ENCODE measurements around the gene UHRF1. TPM values are rescaled to one million over a fixed set of nuclear protein-coding genes. Genes with fewer than 3 reads are reported as not detected.

UHRF1 gene
- polyA plus RNA-seq, 1 of the 3 experiments (the other 2 are of a cell fraction), result 43.4 TPM

DNA sequence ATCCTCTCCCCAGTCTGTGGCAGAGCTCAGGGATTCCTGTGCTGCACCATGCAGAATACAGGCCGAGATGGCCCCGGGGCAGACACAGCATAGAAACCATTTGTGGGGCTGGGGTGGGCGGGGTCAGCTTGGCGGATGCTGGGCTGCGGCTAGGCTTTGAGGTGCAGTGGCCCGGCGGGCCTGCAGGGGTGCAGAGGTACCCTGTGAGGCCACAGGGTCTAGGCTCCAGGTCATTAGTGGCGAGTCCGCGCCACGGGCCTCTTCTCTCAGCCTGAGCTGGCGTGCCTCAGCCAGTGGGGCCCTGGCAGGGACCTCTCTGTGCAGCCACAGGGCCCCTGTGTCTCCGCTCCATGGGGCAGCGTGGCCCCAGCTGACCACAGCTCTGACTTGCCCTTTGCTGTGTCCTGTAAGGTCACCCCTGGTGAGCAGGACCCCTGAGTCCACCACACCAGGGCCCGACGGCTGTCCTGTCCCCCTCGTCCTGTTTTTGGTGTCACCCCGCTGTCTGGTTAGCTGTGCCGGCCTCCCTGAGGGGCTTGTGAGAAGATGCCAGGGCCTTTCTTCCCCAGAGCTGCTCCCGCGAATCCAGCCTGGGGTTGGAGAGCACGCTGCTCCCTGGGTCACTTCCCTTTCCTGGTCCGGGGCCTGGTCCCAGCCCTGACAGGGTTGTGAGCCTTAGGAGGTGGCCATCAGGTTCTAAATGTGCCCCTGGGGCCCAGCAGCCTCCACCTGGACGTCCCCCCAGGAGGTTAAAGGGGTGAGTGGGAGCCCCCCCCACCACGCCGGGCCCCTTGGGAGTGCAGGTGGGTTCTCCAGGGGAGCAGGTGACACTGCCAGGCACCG lies 71.8 kb downstream of the UHRF1 start:
- Histone ChIP-seq H3K9ac (no peak overlapping the region), H3K9me2 (no peaks in the 10 kb centered on the region), H3K9me3 (no peaks in the 10 kb centered on the region), H4K20me1 (ENCODE audit: insufficient read depth) (peaks cover 65% of the 10 kb centered on the region), H3K27ac (ENCODE audit: low read depth in 2 of 2, low read length in 1 of 2) (no peak overlapping the region), H3K27me3 (ENCODE audit: insufficient read depth) (no peaks in the 10 kb centered on the region), H3K4me3 (ENCODE audit: low read depth in 2 of 2, low read length in 1 of 2) (no peak overlapping the region), H3K4me2 (no peak overlapping the region), H3K79me2 (ENCODE audit: insufficient read depth) (peaks cover 98% of the 10 kb centered on the region), H3K4me1 (ENCODE audit: control insufficient read depth in 1 of 2, insufficient read depth in 2 of 2, low read depth in 1 of 2, low read length in 1 of 2) (peaks cover 28 to 42% of the 10 kb centered on the region in 2 experiments), H3F3A (replicated peaks; ENCODE audit: insufficient read depth) (peaks cover 16% of the 10 kb centered on the region), H3K36me3 (replicated peaks in 1 of 2; ENCODE audit: control insufficient read depth in 1 of 2, insufficient read depth in 2 of 2, low read length in 1 of 2) (no peaks in the 10 kb centered on the region), H2AFZ (ENCODE audit: low read depth) (no peak overlapping the region)
- ChIA-PET CTCF (interaction anchor here (0.5 to 4.7 kb wide), 7 partner anchors 20 to 70 kb away, joined by 3 to 34 read pairs (median 3); no protein-coding TSS in a partner anchor), POLR2A (no interaction called here)
- peak; percentile 75 for DNase-seq
- TF ChIP-seq, protein P1, sequence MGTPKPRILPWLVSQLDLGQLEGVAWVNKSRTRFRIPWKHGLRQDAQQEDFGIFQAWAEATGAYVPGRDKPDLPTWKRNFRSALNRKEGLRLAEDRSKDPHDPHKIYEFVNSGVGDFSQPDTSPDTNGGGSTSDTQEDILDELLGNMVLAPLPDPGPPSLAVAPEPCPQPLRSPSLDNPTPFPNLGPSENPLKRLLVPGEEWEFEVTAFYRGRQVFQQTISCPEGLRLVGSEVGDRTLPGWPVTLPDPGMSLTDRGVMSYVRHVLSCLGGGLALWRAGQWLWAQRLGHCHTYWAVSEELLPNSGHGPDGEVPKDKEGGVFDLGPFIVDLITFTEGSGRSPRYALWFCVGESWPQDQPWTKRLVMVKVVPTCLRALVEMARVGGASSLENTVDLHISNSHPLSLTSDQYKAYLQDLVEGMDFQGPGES (IDR thresholded peaks at IDR 0.05; ENCODE audit: low read depth, low read length), result no peak
- TF ChIP-seq TAF1 (IDR thresholded peaks at IDR 0.05; ENCODE audit: borderline replicate concordance, low read depth, low read length), result no peak
- no peak for TF ChIP-seq NRF1 (IDR thresholded peaks at IDR 0.05; ENCODE audit: low read depth, low read length)
- no peak for TF ChIP-seq ELF1 (IDR thresholded peaks at IDR 0.05)
- TF ChIP-seq, protein P2, sequence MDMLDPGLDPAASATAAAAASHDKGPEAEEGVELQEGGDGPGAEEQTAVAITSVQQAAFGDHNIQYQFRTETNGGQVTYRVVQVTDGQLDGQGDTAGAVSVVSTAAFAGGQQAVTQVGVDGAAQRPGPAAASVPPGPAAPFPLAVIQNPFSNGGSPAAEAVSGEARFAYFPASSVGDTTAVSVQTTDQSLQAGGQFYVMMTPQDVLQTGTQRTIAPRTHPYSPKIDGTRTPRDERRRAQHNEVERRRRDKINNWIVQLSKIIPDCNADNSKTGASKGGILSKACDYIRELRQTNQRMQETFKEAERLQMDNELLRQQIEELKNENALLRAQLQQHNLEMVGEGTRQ (IDR thresholded peaks at IDR 0.05; ENCODE audit: borderline replicate concordance, low read depth, low read length), result no peak
- TF ChIP-seq, protein P3, sequence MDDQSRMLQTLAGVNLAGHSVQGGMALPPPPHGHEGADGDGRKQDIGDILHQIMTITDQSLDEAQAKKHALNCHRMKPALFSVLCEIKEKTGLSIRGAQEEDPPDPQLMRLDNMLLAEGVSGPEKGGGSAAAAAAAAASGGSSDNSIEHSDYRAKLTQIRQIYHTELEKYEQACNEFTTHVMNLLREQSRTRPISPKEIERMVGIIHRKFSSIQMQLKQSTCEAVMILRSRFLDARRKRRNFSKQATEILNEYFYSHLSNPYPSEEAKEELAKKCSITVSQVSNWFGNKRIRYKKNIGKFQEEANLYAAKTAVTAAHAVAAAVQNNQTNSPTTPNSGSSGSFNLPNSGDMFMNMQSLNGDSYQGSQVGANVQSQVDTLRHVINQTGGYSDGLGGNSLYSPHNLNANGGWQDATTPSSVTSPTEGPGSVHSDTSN (IDR thresholded peaks at IDR 0.05), result no peak
- TF ChIP-seq, protein P4, sequence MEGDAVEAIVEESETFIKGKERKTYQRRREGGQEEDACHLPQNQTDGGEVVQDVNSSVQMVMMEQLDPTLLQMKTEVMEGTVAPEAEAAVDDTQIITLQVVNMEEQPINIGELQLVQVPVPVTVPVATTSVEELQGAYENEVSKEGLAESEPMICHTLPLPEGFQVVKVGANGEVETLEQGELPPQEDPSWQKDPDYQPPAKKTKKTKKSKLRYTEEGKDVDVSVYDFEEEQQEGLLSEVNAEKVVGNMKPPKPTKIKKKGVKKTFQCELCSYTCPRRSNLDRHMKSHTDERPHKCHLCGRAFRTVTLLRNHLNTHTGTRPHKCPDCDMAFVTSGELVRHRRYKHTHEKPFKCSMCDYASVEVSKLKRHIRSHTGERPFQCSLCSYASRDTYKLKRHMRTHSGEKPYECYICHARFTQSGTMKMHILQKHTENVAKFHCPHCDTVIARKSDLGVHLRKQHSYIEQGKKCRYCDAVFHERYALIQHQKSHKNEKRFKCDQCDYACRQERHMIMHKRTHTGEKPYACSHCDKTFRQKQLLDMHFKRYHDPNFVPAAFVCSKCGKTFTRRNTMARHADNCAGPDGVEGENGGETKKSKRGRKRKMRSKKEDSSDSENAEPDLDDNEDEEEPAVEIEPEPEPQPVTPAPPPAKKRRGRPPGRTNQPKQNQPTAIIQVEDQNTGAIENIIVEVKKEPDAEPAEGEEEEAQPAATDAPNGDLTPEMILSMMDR (IDR thresholded peaks at IDR 0.05), result no peak
- TF ChIP-seq, protein P5, sequence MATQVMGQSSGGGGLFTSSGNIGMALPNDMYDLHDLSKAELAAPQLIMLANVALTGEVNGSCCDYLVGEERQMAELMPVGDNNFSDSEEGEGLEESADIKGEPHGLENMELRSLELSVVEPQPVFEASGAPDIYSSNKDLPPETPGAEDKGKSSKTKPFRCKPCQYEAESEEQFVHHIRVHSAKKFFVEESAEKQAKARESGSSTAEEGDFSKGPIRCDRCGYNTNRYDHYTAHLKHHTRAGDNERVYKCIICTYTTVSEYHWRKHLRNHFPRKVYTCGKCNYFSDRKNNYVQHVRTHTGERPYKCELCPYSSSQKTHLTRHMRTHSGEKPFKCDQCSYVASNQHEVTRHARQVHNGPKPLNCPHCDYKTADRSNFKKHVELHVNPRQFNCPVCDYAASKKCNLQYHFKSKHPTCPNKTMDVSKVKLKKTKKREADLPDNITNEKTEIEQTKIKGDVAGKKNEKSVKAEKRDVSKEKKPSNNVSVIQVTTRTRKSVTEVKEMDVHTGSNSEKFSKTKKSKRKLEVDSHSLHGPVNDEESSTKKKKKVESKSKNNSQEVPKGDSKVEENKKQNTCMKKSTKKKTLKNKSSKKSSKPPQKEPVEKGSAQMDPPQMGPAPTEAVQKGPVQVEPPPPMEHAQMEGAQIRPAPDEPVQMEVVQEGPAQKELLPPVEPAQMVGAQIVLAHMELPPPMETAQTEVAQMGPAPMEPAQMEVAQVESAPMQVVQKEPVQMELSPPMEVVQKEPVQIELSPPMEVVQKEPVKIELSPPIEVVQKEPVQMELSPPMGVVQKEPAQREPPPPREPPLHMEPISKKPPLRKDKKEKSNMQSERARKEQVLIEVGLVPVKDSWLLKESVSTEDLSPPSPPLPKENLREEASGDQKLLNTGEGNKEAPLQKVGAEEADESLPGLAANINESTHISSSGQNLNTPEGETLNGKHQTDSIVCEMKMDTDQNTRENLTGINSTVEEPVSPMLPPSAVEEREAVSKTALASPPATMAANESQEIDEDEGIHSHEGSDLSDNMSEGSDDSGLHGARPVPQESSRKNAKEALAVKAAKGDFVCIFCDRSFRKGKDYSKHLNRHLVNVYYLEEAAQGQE (IDR thresholded peaks at IDR 0.05; ENCODE audit: low read depth, low read length), result no peak
- no peak for TF ChIP-seq EZH2phosphoT487 (IDR thresholded peaks at IDR 0.05; ENCODE audit: borderline replicate concordance, low read depth)
- TF ChIP-seq RXRA (IDR thresholded peaks at IDR 0.05; ENCODE audit: borderline replicate concordance, low read depth), result no peak
- no peak for TF ChIP-seq FOXJ3 (CRISPR knock-in tag; IDR thresholded peaks at IDR 0.05)
- no peak for TF ChIP-seq JUND (IDR thresholded peaks at IDR 0.05)
- TF ChIP-seq CHD2 (IDR thresholded peaks at IDR 0.05; ENCODE audit: low read length, partially characterized antibody), result no peak
- no peak for TF ChIP-seq POLR2AphosphoS5 (IDR thresholded peaks at IDR 0.05; ENCODE audit: low read depth, low read length)
- no peak for TF ChIP-seq FOXM1 (IDR thresholded peaks at IDR 0.05; ENCODE audit: low read depth)
- TF ChIP-seq MEF2A (IDR thresholded peaks at IDR 0.05; ENCODE audit: borderline replicate concordance, low read depth), result no peak
- no peak for TF ChIP-seq RCOR1 (IDR thresholded peaks at IDR 0.05; ENCODE audit: low read length)
- TF ChIP-seq, protein P6, sequence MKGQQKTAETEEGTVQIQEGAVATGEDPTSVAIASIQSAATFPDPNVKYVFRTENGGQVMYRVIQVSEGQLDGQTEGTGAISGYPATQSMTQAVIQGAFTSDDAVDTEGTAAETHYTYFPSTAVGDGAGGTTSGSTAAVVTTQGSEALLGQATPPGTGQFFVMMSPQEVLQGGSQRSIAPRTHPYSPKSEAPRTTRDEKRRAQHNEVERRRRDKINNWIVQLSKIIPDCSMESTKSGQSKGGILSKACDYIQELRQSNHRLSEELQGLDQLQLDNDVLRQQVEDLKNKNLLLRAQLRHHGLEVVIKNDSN (IDR thresholded peaks at IDR 0.05; ENCODE audit: borderline replicate concordance, low read depth), result no peak
- no peak for TF ChIP-seq EP300 (IDR thresholded peaks at IDR 0.05; ENCODE audit: borderline replicate concordance in 1 of 2, low read depth in 1 of 2, low read length in 1 of 2)
- 92% methylated on average over 14 of the region's 27 CpGs for WGBS (ENCODE audit: low lambda C conversion rate)

Measured in SK-N-SH (cell line).